ENCODE data around the gene UNKL.

The UNKL gene

GRCh38 chr16:1430759-1431496, 16.4 kb upstream of the UNKL start, which contains the start of gene PERCC1:
PERCC1 (plus strand) TSS chr16:1431078; CDS start chr16:1432594, 1,516 bp downstream.
- DNase-seq, result no peak

- no peak for DNase-seq
Measured at GRCh38 chr16:1430214-1430758, 15.8 kb upstream of the UNKL start.

- no peak for DNase-seq
Measured at GRCh38 chr16:1429631-1430030, 15.1 kb upstream of the UNKL start.

- DNase-seq, result no peak
Measured at GRCh38 chr16:1429012-1429411, 14.5 kb upstream of the UNKL start.

- DNase-seq, result peak; percentile 28
Measured at GRCh38 chr16:1428511-1428910, 14.0 kb upstream of the UNKL start.

GRCh38 chr16:1427473-1428461, 13.3 kb upstream of the UNKL start:
- DNase-seq, result no peak

- DNase-seq, result no peak
Measured at GRCh38 chr16:1426734-1427471, 12.4 kb upstream of the UNKL start.

- no peak for DNase-seq
Measured at GRCh38 chr16:1425616-1426370, 11.3 kb upstream of the UNKL start.

GRCh38 chr16:1424028-1424427, 9.5 kb upstream of the UNKL start:
- DNase-seq, result no peak

- no peak for DNase-seq
Measured at GRCh38 chr16:1422076-1422475, 7.6 kb upstream of the UNKL start.

- no peak for DNase-seq
Measured at GRCh38 chr16:1420111-1420539, 5.6 kb upstream of the UNKL start.

GRCh38 chr16:1416521-1416941, 2.0 kb upstream of the UNKL start:
- DNase-seq, result no peak

GRCh38 chr16:1413684-1414531, 596 bp downstream of the UNKL start:
- DNase-seq, result peak; percentile 58

- no peak for DNase-seq
Measured at GRCh38 chr16:1412847-1413246, 1.7 kb downstream of the UNKL start.

GRCh38 chr16:1408171-1408837, 6.2 kb downstream of the UNKL start:
- DNase-seq, result peak; percentile 90

- peak; percentile 15 for DNase-seq
Measured at GRCh38 chr16:1407753-1408152, 6.8 kb downstream of the UNKL start.

- no peak for DNase-seq
Measured at GRCh38 chr16:1403733-1404132, 10.8 kb downstream of the UNKL start.

GRCh38 chr16:1403036-1403435, 11.5 kb downstream of the UNKL start:
- DNase-seq, result no peak

GRCh38 chr16:1401758-1402154, 12.7 kb downstream of the UNKL start:
- no peak for DNase-seq
